NOMO-1 treated with DMSO at 0.1 percent for 48 hours (cell line): ENCODE measurements around the gene ETV5.

Source experiments
- DNase-seq: peaks from one replicate; lab custom pipeline; 2025; ENCODE audit not compliant: unreplicated experiment; lab: John Stamatoyannopoulos, UW

ETV5 gene

DNA sequence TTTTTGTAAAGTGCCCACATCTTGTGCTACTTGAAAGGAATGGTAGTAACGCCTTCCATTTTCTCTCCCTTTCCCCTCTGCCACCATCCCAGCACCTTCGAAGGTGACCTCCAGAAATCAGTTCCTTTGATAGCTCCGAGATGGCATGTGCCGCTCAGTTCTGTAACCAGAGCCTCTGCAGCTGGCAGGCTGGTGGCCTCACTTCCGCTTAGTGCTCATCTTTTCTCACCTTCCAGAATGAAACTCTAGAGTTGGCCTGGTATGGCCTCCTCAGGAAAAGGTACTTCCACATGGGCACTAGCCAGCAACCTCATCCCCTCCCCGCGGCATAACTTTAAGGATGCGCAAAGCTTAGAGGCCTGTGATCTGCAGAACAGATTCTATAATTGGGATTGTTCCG is 38.8 kb downstream of the ETV5 start:
- DNase-seq: no peak

DNA sequence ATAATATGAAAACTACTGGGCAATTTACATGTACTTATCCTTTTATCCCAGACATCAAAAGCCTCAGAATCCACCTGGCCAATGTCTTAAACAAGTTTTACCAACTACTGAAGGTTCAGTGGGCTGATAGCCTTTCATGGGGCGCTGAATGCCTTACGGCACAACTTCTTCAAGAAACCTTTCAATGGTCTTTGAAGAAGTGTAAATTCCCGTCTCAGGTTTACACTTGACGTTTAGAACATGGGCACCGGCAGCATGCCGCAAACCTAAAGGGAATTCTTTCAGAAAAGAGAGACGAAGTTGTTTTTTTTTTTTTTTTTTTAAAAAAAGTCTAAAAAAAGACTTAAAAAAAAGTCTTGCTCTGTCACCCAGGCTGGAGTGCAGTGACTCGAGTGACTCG is 39.7 kb downstream of the ETV5 start:
- no peak for DNase-seq

DNA sequence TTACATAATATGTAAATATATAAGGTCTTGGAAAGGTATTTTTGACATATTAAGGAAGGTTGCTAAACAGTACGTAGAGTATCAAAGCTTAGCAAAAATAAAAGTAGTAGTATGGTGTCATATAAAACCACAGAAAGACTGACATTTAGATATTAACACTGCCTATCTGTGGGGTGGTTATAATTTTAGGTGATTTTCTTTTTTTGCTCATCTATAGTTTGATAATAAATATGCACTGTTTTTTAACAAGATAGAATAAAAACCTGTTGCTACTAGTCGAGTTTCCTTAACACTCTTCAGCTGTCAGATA is 40.7 kb downstream of the ETV5 start:
- no peak for DNase-seq

DNA sequence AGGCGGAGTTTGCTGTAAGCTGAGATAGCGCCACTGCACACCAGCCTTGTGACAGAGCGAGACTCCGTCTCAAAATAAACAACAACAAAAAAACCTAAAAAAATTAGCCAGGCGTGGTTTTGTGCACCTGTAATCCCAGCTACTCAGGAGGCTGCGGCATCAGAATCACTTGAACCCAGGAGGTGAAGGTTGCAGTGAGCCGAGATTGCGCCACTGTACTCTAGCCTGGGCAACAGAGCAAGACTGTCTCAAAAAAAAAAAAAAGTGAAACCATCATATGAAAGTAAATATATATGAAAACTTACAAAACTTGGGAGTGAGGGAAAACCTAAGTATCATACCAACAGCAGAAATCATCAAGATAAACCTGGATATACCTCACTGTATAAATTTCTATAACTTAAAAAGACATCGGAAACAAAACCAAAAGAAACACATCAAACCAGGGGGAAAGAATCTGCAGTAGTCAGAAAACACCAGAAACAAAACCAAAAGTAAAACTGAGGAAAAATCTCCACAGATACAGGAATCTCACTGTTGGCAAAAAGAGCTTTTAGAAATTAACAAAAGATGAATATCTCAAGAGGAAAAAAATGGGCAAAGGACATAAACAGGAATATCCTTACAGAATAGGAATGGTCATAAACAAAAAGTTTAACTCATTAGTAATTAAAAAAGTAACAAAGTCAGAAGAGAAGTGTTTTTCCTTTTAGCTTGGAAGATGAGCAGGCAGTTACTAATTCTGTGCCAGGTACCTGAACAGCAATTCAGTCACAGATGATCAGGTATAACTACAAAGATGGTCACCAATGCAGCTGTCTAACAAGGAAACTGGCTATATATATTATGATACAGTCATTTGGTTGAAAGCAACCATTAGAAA is 41.3 kb downstream of the ETV5 start:
- peak; percentile 8 for DNase-seq

DNA sequence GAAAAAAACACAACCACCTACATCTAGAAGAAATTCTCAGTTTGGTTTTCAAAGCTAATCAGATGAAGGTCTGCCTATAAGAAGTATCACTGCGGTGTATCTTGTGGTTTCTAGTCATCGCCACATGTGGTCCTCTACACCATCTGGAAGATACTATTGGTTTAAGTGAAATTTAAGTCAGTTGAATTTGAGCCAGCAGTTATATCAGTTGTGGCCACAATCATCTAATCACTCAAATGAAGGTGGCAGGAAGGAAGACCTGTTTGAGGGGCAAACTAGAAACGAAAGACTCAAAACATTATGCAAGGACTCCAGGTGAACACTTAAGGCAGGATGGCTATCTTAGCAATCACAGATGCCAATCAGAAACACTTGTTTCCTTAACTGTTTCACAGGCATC is 48.7 kb downstream of the ETV5 start:
- no peak for DNase-seq

DNA sequence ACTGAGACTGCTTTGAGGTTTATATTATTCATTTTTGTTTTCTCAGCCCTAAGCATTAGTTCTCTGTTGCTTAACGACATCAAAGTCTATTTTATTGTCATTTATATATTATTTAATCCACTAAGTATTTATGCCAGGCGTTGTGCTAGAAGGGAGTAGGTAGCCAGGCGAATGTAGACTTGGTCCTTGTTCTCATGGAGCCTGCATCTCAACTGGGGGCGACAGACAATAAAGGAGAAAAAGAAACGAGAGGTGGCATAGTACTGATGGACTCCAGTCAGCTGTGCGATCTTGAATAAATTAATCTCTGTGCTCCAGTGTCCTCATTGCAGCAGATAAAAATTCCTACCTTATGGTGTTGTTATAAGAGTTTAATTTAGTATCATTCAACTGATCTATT is 49.7 kb downstream of the ETV5 start:
- no peak for DNase-seq

DNA sequence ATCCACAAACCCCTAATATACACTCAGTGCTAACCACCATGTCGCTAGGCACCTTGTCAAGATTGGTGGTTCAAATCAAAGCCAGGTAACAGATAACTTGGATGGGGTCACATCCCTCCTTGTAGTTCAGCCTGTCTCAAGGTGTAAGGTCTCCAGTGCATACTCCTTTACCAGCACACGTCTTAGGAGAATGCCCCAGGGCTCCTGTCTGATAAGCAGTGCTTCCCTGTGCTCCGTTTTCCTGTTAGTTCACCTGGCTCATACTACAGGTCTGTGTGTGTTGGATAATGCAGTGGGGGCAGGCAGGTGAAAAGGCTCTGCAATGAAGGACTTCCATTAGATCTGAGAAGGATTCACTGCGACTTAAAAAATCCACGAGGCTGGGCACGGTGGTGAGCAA is 50.7 kb downstream of the ETV5 start:
- no peak for DNase-seq

DNA sequence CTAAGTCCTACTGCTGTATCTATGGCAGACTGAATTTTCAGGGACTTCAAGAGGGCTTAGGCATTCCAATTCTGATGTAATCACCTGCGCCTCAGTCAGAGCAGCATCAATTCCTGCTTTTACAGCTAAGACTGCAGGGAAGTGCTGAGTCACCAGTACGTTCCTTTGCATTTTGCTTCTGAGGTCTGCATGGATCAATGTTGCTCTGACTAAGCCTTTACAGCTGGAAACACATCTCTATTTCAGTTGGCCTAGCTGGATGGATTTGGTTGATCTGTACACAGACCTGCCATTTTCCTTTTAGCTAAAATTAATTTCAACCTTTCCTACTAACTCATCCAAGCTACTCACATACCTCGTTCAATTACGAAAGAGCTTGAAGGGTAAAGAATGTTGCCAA is 51.3 kb downstream of the ETV5 start:
- peak; percentile 76 for DNase-seq

DNA sequence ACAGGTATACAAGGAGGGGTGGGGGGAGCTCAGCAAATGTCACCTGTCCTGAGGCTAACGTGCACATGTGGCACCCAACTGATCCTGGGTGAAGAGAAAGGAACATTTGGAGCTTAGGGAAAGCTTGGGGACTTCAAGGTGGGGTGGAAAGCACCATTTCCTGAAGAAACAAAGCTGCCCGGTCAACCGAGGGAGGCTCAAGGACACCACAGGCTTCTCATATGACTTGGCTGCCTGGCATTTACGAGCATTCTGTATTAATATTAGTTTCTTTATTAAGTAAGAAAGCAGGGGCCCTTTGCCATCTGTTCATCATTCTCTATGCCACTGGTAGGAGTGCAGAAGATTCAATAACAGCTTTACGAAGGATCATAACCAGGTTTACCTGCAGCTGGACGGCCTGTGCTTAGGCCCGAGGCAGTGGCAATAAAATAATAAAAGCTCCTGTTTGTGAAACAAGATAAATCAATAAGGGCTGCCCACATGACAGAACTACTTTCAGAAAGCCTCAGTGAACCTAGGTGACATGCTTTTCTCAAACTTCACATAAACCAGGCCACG is 54.0 kb downstream of the ETV5 start:
- no peak for DNase-seq

DNA sequence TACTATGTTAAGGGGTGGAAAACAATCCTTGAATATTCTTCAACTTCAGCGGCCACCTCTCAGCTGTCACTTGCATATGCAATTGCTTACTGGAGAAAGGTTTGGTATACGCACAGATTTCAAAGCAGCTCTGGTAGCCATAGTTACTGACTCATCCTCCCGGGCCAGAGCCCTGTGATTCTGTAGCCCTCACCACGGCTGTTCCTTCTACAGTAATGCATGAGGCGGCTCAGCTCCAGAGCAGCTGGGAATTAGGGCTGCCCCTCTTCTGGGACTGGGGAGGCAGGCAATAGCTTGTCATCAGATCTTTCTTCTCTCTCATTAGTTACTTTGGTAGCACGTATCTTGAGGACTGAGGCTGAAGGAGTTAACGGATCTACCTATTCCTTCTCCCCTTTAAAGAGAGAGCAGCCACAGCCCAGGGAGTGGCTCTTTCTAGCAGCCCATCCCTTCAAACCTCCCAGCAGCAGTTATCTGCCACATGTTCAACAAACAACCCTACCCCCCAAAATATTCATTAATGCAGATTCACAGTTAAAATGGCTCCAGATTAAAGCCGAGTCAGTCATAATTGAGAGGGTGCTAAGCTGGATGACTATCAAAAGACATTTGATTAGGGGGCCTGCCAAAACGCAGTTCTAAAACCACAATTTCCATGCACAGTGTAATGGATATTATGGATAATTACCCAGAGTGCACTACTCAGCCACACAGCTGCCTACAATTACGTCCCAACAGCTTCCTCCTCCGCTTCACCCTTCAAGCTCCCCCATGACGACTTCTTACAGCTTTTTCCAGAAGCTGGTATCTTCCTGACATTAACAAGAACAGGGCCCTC is 54.7 kb downstream of the ETV5 start:
- no peak for DNase-seq

DNA sequence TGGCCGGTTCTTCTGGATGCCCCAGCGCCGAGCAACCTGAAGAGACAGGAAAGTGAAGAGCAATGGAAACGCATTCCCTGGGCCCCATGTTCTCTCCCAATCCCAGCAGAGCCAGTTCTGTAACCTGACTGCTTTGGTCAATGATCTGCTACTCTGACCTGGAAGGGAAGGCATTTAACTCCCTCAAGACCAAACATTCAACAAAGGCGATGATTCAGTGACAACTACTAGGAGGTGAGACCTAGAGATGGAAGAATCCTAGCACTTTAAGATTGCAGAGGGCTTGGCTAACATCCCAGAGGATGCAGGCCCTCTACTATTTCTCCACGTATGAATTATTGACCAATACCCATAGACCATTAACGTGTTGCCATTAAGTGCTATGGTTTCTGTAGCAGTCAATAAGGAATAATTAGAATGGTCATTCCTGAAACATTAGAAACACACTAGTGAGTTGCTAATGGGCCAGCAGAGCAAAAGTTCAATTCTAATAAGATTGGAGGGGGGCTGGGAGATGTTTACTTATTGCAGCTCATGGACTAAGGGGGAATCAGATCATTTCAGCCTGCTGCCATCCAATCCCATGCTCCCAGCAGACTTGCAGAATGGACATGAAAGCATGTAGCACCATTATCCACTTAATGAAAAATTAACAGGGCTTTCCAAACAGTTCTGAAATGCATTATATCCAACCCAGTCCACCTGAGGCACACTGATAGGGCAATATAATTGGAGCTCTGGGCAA is 56.6 kb downstream of the ETV5 start:
- DNase-seq: no peak

DNA sequence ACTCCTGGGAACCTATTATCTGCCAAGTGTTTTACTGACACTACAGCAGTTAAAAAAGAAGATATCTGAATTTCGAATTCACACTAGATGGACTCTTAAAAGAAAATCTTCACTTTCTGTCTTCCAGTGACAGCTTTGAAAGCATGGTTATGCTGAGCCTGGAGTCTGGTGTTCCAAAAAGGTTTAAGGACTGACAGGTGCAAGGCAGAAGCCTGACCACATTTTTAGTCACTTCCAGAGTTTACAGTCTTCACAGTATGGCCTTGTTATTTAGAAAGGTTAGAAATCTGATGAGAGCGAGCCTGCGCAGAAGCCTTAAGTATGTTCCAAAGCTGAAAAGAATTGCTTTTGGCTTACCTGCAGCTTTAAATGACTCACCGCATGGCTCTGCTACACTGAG is 59.9 kb downstream of the ETV5 start:
- DNase-seq: no peak

DNA sequence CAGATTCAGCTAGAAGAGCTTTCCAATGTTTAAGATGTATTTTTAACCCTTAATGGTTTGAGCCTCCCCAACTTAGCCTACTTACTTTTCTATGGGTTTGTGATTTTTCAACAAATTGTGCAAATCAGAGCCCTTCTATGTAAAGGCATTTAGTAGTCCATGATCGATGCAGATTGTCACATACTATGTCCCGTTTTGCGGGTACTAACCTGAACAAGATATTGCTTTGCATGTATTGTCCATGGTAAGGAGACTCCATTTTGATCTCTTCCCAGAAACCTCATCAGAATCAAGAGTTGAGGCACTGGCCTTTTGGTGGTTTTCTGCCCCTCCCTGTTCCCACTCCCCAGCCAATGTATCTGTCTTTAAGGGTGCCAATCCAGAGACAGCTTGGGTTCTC is 60.8 kb downstream of the ETV5 start:
- DNase-seq: no peak

DNA sequence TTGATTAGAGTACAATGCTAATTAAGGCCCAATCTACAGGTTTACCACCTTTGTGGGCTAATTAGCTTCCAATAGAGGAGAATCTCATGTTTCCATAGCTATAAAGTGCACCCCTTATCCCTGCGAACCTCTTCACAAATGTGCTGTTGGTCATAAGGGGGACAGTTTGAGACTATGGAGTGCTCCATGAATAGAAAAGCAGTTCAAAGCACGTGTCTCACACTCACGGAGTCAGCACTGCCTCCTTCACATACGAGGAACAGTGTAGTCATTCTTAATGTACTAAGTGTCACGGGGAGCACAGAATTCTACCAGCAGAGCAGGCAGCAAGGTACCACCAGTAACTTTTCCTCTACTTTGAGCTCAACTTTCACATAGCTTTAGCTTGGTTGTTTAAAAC is 62.1 kb downstream of the ETV5 start:
- DNase-seq: no peak

DNA sequence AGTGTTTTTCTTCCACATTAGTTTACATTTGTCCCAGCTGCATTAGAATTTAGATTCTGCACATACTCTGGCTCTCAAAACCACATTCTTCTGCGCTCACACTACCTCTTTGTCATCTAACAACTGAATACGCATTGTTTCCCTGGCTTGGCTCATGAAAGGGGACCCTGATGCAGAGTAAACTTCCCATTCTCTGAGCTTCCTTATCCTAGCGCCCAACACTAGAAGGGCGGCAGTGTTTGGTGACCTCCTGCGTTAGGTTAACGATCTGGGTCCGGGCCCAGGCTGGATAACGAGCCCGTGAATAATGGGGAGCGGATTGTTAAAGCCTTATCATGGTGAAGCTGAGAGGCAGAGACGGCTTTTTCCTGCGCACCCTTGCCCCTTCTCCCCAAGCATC is 63.9 kb downstream of the ETV5 start:
- no peak for DNase-seq

DNA sequence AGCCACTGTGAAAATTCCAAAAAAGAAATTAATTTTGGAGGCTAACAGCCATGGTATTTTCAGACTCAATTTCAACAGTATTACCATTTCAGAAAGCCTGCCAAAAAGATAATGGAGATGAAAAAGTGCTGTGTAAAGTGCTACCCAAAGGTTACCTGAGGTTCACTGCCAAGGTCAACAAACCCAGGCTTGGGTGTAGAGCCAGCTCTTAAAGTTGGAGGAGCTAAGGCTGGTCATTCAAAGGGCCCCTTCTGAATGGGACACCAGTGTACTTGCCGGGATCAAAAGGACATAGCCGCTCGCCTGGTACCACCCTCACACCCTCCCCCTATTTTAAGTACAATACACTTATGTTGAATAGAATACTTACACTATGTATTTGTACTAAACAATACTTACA is 64.5 kb downstream of the ETV5 start:
- DNase-seq: no peak

DNA sequence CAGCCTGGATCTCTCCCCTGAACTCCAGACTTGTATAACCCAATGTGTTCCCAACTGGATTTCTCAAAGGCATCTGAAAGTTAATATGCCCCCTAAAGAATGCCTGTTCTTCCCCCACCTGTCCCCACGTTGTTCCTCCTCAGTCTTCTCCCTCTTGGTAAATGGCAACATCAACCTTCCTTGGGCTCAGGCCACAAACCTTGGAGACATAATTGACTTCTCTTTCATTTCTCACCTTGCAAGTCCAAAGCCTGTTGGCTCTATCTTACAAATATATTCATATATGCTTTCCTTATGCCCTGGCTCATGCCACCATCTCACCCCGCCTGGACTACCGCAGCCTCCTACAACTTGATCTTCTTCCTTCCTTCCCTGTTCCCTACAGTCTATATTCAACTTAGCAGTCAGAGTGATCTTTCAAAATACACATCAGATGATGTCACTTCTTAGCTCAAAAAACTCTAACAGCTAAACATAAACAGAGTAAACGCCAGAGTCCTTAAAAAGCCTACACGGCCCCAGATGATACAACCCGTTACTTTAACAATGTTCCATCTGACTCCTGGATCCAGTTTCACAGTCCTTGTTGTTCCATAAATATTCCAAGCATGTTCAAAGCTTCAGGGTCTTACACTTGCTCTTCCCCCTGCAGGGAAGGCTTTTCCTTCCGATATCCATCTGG is 66.2 kb downstream of the ETV5 start:
- no peak for DNase-seq

DNA sequence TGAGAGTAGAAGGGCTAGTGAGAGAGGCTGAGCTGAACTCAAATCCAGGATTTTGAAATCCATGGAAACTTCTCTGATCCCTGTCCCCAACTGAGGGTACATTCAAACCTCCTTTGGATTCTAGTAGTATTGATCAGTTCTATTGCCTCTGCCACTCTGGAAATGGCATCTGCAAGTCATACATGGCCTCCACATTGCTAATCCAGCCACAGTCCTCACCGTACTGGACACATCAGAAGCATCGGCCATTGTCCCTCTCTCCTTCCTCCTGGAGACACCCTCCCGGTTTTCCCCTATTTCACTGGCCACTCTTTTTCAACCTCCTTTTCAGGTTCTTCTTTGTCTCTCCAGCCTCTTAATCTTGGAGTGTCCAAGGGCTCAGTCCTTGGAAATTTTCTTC is 66.9 kb downstream of the ETV5 start:
- no peak for DNase-seq

DNA sequence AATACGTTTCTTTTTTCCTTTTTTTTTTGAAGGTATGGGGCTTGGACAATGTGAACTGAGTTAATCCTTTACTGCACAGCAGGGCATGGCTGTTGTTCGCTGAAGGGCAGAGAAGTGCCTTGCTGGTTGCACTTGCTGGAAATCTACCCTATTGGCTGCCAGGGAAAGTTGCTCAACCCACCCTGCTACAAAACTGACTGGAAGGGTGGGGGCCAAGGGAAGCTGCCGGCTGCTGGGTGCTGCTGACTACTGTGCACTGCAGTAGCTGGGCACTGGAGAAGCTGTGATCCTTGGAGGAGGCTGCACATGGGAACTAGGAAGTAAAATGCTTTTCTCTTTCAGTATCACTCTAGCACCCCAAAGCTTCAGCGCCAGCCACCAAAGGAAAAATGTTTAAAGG is 70.5 kb downstream of the ETV5 start:
- no peak for DNase-seq

DNA sequence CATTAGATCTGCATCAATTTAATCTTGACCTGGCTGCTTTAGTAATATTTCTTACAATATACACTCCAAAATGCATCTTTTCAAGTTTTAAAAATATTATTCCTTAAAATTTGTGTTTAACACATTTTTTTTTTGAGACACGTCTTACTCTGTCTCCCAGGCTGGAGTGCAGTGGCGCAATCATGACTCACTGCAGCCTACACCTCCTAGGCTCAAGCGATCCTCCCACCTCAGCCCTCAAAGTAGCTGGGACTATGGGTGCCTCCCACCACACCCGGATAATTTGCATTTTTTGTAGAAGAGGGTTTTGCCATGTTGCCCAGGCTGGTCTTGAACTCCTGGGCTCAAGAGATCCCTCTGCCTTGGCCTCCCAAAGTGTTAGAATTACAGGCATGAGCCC is 73.6 kb downstream of the ETV5 start:
- DNase-seq: peak; percentile 47

DNA sequence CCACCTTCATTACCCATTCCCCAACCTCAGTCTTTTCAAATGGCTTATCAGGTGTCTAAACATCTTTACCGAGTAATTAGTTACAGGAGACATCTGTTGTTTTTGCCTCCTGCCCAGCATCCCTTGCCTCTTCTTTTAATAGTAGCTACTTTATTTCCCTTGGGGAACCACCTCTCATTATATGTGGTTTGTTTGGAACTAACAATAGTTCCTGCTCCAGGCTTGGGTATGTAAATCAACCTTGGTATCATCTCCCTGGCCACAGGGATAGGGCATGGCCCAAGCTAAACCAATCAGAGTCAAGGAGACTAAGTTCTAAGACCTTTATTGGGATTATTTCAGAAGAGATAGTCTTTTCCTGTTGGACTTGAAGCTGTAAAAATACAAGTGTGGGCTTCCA is 76.6 kb downstream of the ETV5 start:
- no peak for DNase-seq
